A549 (cell line): ENCODE data around the gene MYOZ3. TPM values are rescaled to one million over a fixed set of nuclear protein-coding genes. Genes with fewer than 3 reads are reported as not detected.
A peak's percentile ranks its signal among the peaks of the same experiment; 100 is the strongest.

Experiments
- ATAC-seq, 2 experiments: fragments of 200-7000 bp in 1 of 2; fragments of >200 bp in 1 of 2; cut with Nextera tagmentation in 1 of 2; cut with Tn5 transposase in 1 of 2; 3 replicates each; pipeline versions ENCODE4 v1.8.0 to v1.9.1; 2018 to 2020; ENCODE audit warnings: mild to moderate bottlenecking in 1 of 2, moderate library complexity in 1 of 2
- CTCF ChIA-PET: fragments of 300-600 bp; sonication (Branson Sonifier 250); formaldehyde crosslinking; extraction: SDS; loops from one replicate; lab custom pipeline; 2021; ENCODE audit warnings: antibody characterized with exemption, inconsistent platforms; lab: Yijun Ruan, JAX
- POLR2A ChIA-PET: fragments of 350-600 bp; formaldehyde crosslinking; extraction: SDS; loops from one replicate; lab custom pipeline; 2021; ENCODE audit warnings: antibody characterized with exemption, inconsistent platforms; lab: Yijun Ruan, JAX
- DNase-seq, 2 experiments: peaks; one replicate each; pipeline versions ENCODE4 v3.0.0 to v3.0.0-alpha.2; 2011 to 2016; ENCODE audit warnings: low read depth in 1 of 2, low spot score in 1 of 2
- FAIRE-seq: peaks from 2 replicates; lab custom pipeline; 2011; peaks lifted over from hg19 to GRCh38; lab: Jason Lieb, UNC
- H3K27ac ChIP-seq, 2 experiments: fragments of >200 bp; sonication (Bioruptor Twin); formaldehyde crosslinking; 3 replicates each; pipeline ENCODE4 v1.5.1; 2016 to 2017
- H3K4me1 ChIP-seq: fragments of >200 bp; sonication (Bioruptor Twin); formaldehyde crosslinking; 3 replicates; pipeline ENCODE4 v1.6.1; 2016
- H3K4me2 ChIP-seq: fragments of >200 bp; sonication (Bioruptor Twin); formaldehyde crosslinking; 3 replicates; pipeline ENCODE4 v1.6.1; 2016
- H3K4me3 ChIP-seq: fragments of >200 bp; sonication (Bioruptor Twin); formaldehyde crosslinking; 3 replicates; pipeline ENCODE4 v1.5.1; 2016
- H3K9me3 ChIP-seq: fragments of >200 bp; sonication (Bioruptor Twin); formaldehyde crosslinking; 3 replicates; pipeline ENCODE4 v1.6.1; 2016
- CBX8 ChIP-seq: fragments of 200-600 bp; sonication (generic); IDR thresholded peaks from 2 replicates; pipeline ENCODE4 v1.6.1; 2016
- EP300 ChIP-seq, 2 experiments: fragments of >200 bp; sonication (Bioruptor Twin); formaldehyde crosslinking; IDR thresholded peaks; 2 replicates in 1 of 2; 3 replicates in 1 of 2; pipeline ENCODE4 v1.6.1; 2016 to 2017
- HOXB5 ChIP-seq: fragments of 250-450 bp; sonication (Bioruptor Pico); IDR thresholded peaks from 2 replicates; pipeline ENCODE4 v1.5.0; 2020; ENCODE audit warnings: mild to moderate bottlenecking, moderate library complexity
- JUN ChIP-seq, 2 experiments: fragments of >200 bp; sonication (Bioruptor Twin); formaldehyde crosslinking; IDR thresholded peaks; 2 replicates in 1 of 2; 3 replicates in 1 of 2; pipeline ENCODE4 v1.6.1; 2016 to 2017
- PHF8 ChIP-seq: fragments of 200-600 bp; sonication (generic); IDR thresholded peaks from 2 replicates; pipeline ENCODE4 v1.6.1; 2016; ENCODE audit warnings: low read depth, mild to moderate bottlenecking, antibody characterized with exemption, moderate library complexity, borderline replicate concordance
- POLR2A ChIP-seq: IDR thresholded peaks from 2 replicates; pipeline ENCODE4 v1.6.1; 2012; ENCODE audit warnings: mild to moderate bottlenecking, low read length
- POLR2AphosphoS2 ChIP-seq: conservative IDR thresholded peaks from 2 replicates; pipeline ENCODE4 v1.6.1; 2012; ENCODE audit warnings: low read length, improper control_type of control experiment, inconsistent platforms
- ZC3H11A ChIP-seq: fragments of 450-650 bp; IDR thresholded peaks from 2 replicates; pipeline ENCODE4 v1.6.1; 2014; ENCODE audit warnings: antibody characterized with exemption, mild to moderate bottlenecking
- WGBS: methylation state at CpG from one replicate; pipeline ENCODE4 v1.1.6; 2017; ENCODE audit errors: missing lambda C conversion rate; 5-methylcytosine and 5-hydroxymethylcytosine counted together
- polyA plus RNA-seq, 4 experiments: library from polyadenylated mRNA; depleted of rRNA in 3 of 4; stranded (reverse); fragments of >200 nt; fragmentation: RNase III in 1 of 4; extraction: RNeasy Plus Mini Kit Qiagen cat#74134 plus additional on column Dnase treatment in 1 of 4; gene quantifications; 2 replicates in 3 of 4; 3 replicates in 1 of 4; pipeline ENCODE4 v1.2.3, GENCODE V29; 2011 to 2017
- TF ChIP-seq, protein P1 (sequence below): IDR thresholded peaks from 2 replicates; pipeline ENCODE4 v1.6.1; 2012
- TF ChIP-seq, protein P2 (sequence below): IDR thresholded peaks from 2 replicates; pipeline ENCODE4 v1.6.1; 2012
- TF ChIP-seq, protein P3 (sequence below): fragments of >200 bp; sonication (Bioruptor Twin); formaldehyde crosslinking; IDR thresholded peaks from 3 replicates; pipeline ENCODE4 v1.6.1; 2016

Gene MYOZ3
- polyA plus RNA-seq, 2 of the 4 experiments (the other 2 are of a cell fraction): 0.06 to 0.09 TPM

DNA sequence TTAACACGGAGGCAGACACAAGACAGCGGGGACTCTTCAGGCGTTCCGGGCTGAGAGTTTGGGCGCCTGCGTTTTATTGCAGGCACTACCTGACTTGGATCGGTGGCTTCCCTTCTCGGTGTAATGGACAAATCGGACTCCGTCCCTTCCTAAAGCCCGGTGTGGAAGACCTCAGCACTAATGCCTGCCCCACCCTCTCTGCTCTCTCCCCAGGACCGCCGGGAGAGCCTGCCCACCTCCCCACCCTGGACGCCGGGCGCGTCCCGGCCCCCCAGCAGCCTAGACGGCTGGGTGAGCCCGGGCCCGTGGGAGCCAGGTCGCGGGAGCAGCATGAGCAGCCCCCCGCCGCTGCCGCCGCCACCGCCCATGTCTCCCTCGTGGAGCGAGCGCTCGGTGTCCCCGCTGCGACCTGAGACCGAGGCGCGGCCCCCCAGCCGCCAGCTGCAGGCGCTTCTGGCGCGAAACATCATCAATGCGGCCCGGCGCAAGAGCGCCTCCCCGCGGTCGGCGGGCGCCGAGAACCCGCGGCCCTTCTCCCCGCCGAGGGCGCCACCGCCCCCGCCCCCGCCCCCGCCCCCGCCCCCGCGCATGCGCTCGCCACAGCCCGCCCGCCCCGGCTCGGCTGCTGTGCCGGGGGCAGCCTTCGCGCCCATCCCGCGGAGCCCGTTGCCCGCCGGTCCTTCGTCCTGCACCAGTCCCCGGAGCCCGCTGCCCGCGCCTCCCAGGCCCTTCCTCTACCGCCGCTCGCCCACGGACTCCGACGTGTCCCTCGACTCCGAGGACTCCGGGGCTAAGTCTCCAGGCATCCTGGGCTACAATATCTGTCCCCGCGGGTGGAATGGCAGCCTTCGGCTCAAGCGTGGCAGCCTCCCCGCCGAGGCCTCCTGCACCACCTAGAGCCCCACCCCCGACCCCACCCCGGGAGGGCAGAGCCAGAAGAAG, 4.6 kb upstream of the MYOZ3 start (continued):
- TF ChIP-seq, protein P1, sequence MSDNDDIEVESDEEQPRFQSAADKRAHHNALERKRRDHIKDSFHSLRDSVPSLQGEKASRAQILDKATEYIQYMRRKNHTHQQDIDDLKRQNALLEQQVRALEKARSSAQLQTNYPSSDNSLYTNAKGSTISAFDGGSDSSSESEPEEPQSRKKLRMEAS: peak; percentile 75
- TF ChIP-seq HOXB5 (CRISPR knock-in tag) (peak; percentile 24; the same call in 1 of the 2 replicates), EP300 (IDR thresholded peaks at IDR 0.05) (no peak), POLR2A (peak; percentile 50)

DNA sequence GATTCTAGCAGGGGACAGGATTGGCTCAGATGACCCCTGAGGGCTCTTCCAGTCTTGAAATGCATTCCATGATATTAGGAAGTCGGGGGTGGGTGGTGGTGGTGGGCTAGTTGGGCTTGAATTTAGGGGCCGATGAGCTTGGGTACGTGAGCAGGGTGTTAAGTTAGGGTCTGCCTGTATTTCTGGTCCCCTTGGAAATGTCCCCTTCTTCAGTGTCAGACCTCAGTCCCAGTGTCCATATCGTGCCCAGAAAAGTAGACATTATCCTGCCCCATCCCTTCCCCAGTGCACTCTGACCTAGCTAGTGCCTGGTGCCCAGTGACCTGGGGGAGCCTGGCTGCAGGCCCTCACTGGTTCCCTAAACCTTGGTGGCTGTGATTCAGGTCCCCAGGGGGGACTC, 2.9 kb upstream of the MYOZ3 start:
- H3K9me3 ChIP-seq: no peaks in the 10 kb centered on the region
- FAIRE-seq (no peak), ATAC-seq (no peak), DNase-seq (no peak)
- POLR2A ChIA-PET: interaction anchor here (0.6 to 2.5 kb wide), 4 partner anchors 18 to 208 kb away, joined by 3 to 8 read pairs (median 4); partner anchors contain the start of genes DCTN4, RBM22 and SYNPO
- CTCF ChIA-PET: interaction anchor here (0.9 to 11.2 kb wide), 17 partner anchors 10 to 506 kb away, joined by 3 to 143 read pairs (median 5); partner anchors contain the start of genes RBM22, RPS14 and SYNPO
- 0 out of 3 replicates have a peak overlapping the region, but pooled peaks have one; percentile 83 for H3K4me2 ChIP-seq
- peaks cover 27% of the 10 kb centered on the region for H3K4me1 ChIP-seq
- H3K27ac ChIP-seq: peak overlapping the region in 1 of 2 experiments; percentile 39; a peak in 2 of 6 replicates
- H3K4me3 ChIP-seq: no peak overlapping the region
- no peak for TF ChIP-seq POLR2AphosphoS2
- TF ChIP-seq CBX8: no peak
- 0 out of 5 replicates have a peak, but pooled peaks of 1 of the 2 experiments have one; percentile 5 for TF ChIP-seq JUN (IDR thresholded peaks at IDR 0.05)
- TF ChIP-seq, protein P2, sequence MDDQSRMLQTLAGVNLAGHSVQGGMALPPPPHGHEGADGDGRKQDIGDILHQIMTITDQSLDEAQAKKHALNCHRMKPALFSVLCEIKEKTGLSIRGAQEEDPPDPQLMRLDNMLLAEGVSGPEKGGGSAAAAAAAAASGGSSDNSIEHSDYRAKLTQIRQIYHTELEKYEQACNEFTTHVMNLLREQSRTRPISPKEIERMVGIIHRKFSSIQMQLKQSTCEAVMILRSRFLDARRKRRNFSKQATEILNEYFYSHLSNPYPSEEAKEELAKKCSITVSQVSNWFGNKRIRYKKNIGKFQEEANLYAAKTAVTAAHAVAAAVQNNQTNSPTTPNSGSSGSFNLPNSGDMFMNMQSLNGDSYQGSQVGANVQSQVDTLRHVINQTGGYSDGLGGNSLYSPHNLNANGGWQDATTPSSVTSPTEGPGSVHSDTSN: peak; percentile 17; the same call in 1 of the 2 replicates
- WGBS: 97% methylated on average over 4 of the region's 4 CpGs

DNA sequence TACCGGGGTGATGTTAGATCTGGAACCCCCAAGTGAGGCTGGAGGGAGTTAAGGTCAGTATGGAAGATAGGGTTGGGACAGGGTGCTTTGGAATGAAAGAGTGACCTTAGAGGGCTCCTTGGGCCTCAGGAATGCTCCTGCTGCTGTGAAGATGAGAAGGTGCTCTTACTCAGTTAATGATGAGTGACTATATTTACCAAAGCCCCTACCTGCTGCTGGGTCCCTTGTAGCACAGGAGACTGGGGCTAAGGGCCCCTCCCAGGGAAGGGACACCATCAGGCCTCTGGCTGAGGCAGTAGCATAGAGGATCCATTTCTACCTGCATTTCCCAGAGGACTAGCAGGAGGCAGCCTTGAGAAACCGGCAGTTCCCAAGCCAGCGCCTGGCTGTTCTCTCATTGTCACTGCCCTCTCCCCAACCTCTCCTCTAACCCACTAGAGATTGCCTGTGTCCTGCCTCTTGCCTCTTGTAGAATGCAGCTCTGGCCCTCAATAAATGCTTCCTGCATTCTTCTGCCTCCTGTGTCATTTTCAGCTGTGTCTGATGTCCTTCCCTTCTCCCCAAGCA, 2.3 kb upstream of the MYOZ3 start:
- no peak for DNase-seq
- Histone ChIP-seq H3K4me3 (no peak overlapping the region), H3K4me2 (no peak overlapping the region), H3K27ac (peak overlapping the region in 1 of 2 experiments; percentile 39; a peak in 2 of 6 replicates), H3K9me3 (no peaks in the 10 kb centered on the region), H3K4me1 (peaks cover 21% of the 10 kb centered on the region)
- WGBS: 53% methylated on average over 3 of the region's 3 CpGs
- ATAC-seq: peak; percentile 30; a peak in 5 of 6 replicates
- FAIRE-seq: no peak
- ChIA-PET POLR2A (interaction anchor here (2.5 kb wide), 1 partner anchor 42 kb away, joined by 8 read pairs; the partner anchor contains the start of gene RBM22), CTCF (interaction anchor here (0.9 to 11.2 kb wide), 6 partner anchors 17 to 199 kb away, joined by 3 to 143 read pairs (median 16); partner anchors contain the start of genes RBM22 and SYNPO)
- TF ChIP-seq JUN (IDR thresholded peaks at IDR 0.05) (0 out of 5 replicates have a peak, but pooled peaks of 1 of the 2 experiments have one; percentile 1), ZC3H11A (no peak)

DNA sequence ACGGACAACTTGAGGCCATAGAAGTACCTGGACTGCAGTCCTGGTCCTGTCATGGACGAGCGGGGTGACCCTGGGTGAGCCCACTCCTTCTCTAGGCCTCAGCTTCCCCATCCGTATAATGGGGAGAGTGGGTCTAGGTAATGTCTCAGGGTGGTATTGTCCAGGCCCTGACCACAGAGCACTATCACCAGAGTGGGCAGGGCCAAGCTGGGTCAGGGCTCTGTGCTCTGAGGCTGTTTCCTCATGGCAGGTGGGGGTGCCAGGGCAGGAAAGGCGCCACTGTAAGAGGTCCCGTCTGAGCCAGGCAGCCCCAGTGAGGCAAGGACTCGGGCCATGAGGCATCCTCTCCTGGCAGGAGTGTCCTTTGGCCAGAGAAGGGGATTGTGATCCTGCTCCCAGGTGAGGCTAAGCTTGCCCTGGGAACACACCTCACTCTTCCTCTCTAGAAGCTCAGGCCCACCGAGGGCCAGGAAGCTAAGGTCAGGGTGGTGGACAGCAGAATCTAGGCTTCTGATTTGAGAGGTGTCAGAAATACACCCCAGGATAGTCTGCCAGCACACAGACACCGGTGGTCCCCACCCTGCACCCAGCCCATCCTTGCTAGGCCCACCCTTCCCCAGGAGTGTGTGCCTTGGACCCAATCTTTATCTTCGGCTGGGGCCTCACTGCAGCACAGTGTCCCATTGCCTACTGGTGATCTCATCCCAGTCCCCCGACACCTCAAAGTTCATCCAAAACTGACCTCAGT, 1.5 kb upstream of the MYOZ3 start:
- no peak for FAIRE-seq
- H3K27ac ChIP-seq: no peak overlapping the region
- no peak for TF ChIP-seq POLR2AphosphoS2
- 0 out of 5 replicates have a peak, but pooled peaks of 1 of the 2 experiments have one; percentile 4 for TF ChIP-seq JUN (IDR thresholded peaks at IDR 0.05)
- TF ChIP-seq, protein P2: peak; percentile 77; the same call in 1 of the 2 replicates
- TF ChIP-seq PHF8: no peak
- TF ChIP-seq, protein P3, sequence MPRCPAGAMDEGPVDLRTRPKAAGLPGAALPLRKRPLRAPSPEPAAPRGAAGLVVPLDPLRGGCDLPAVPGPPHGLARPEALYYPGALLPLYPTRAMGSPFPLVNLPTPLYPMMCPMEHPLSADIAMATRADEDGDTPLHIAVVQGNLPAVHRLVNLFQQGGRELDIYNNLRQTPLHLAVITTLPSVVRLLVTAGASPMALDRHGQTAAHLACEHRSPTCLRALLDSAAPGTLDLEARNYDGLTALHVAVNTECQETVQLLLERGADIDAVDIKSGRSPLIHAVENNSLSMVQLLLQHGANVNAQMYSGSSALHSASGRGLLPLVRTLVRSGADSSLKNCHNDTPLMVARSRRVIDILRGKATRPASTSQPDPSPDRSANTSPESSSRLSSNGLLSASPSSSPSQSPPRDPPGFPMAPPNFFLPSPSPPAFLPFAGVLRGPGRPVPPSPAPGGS: no peak
- 81% methylated on average over 11 of the region's 11 CpGs for WGBS
- POLR2A ChIA-PET: interaction anchor here (2.5 kb wide), 1 partner anchor 41 kb away, joined by 8 read pairs; the partner anchor contains the start of gene RBM22
- no peak overlapping the region for H3K4me2 ChIP-seq
- no peak overlapping the region for H3K4me3 ChIP-seq
- no peaks in the 10 kb centered on the region for H3K9me3 ChIP-seq
- CTCF ChIA-PET: interaction anchor here (0.8 to 11.2 kb wide), 5 partner anchors 18 to 210 kb away, joined by 3 to 143 read pairs (median 18); partner anchors contain the start of genes RBM22, RPS14 and SYNPO
- ATAC-seq: peak in 1 of 2 experiments; percentile 10; a peak in 3 of 6 replicates
- DNase-seq: no peak
- peaks cover 20% of the 10 kb centered on the region for H3K4me1 ChIP-seq
